Measurements from ENCODE around the gene TMEM131L.
"Not testable (repeated sequence)": the region's sequence is repeated elsewhere in the genome, so short reads cannot be mapped to it uniquely, and the experiment has no call there.

TMEM131L gene

GRCh38 chr4:153466081-153466948, at the start of gene TMEM131L:
Gene TMEM131L (plus strand): TSS chr4:153466360. CDS start chr4:153466398, 38 bp downstream.
- DNase-seq (ENCODE audit: low read depth): peak; percentile 74

- DNase-seq (ENCODE audit: low read depth): not testable (repeated sequence)
These were observed 49.7 kb upstream of the TMEM131L start for GRCh38 chr4:153416456-153416855.

GRCh38 chr4:153418121-153418520, 48.0 kb upstream of the TMEM131L start:
- no peak for DNase-seq (ENCODE audit: low read depth)

- DNase-seq (ENCODE audit: low read depth): peak; percentile 70
These were observed 47.6 kb upstream of the TMEM131L start for GRCh38 chr4:153418558-153418957.

- DNase-seq (ENCODE audit: low read depth): no peak
These were observed 47.1 kb upstream of the TMEM131L start for GRCh38 chr4:153419029-153419428.

GRCh38 chr4:153419673-153420278, 46.4 kb upstream of the TMEM131L start:
- no peak for DNase-seq (ENCODE audit: low read depth)

GRCh38 chr4:153420361-153420760, 45.8 kb upstream of the TMEM131L start:
- DNase-seq (ENCODE audit: low read depth): no peak

GRCh38 chr4:153421941-153422340, 44.2 kb upstream of the TMEM131L start:
- DNase-seq (ENCODE audit: low read depth): no peak

GRCh38 chr4:153426207-153426885, 39.8 kb upstream of the TMEM131L start:
- no peak for DNase-seq (ENCODE audit: low read depth)

- DNase-seq (ENCODE audit: low read depth): peak; percentile 80
These were observed 38.6 kb upstream of the TMEM131L start for GRCh38 chr4:153427363-153428071.

GRCh38 chr4:153428941-153429475, 37.2 kb upstream of the TMEM131L start:
- DNase-seq (ENCODE audit: low read depth): peak; percentile 61

- DNase-seq (ENCODE audit: low read depth): peak; percentile 83
These were observed 33.0 kb upstream of the TMEM131L start for GRCh38 chr4:153432965-153433753.

- DNase-seq (ENCODE audit: low read depth): no peak
These were observed 32.4 kb upstream of the TMEM131L start for GRCh38 chr4:153433754-153434105.

- no peak for DNase-seq (ENCODE audit: low read depth)
These were observed 32.0 kb upstream of the TMEM131L start for GRCh38 chr4:153434190-153434589.

- no peak for DNase-seq (ENCODE audit: low read depth)
These were observed 27.0 kb upstream of the TMEM131L start for GRCh38 chr4:153438916-153439756.

- no peak for DNase-seq (ENCODE audit: low read depth)
These were observed 26.3 kb upstream of the TMEM131L start for GRCh38 chr4:153439831-153440230.

- DNase-seq (ENCODE audit: low read depth): no peak
These were observed 25.7 kb upstream of the TMEM131L start for GRCh38 chr4:153440475-153440874.

GRCh38 chr4:153447175-153447905, 18.8 kb upstream of the TMEM131L start:
- DNase-seq (ENCODE audit: low read depth): no peak

GRCh38 chr4:153448003-153448731, 18.0 kb upstream of the TMEM131L start:
- peak; percentile 43 for DNase-seq (ENCODE audit: low read depth)

Measured in EH (cell line).